GM18519 (cell line): Measurements from ENCODE around the gene LZTR1.

ENCODE experiments used
- ATAC-seq: cut with Tn5 transposase; IDR thresholded peaks from one replicate; pipeline ENCODE4 v1.9.1; 2021; ENCODE audit warnings: mild to moderate bottlenecking, moderate library complexity; ENCODE audit not compliant: unreplicated experiment, low FRiP score

LZTR1 gene

GRCh38 chr22:20979243-20979809 is 2.8 kb upstream of the LZTR1 start:
- ATAC-seq: no peak

- ATAC-seq: no peak
Measured at GRCh38 chr22:20979940-20980453, 2.1 kb upstream of the LZTR1 start.

GRCh38 chr22:20980523-20980922 is 1.6 kb upstream of the LZTR1 start:
- ATAC-seq: no peak

- no peak for ATAC-seq
Measured at GRCh38 chr22:20980938-20981722, 967 bp upstream of the LZTR1 start.

DNA sequence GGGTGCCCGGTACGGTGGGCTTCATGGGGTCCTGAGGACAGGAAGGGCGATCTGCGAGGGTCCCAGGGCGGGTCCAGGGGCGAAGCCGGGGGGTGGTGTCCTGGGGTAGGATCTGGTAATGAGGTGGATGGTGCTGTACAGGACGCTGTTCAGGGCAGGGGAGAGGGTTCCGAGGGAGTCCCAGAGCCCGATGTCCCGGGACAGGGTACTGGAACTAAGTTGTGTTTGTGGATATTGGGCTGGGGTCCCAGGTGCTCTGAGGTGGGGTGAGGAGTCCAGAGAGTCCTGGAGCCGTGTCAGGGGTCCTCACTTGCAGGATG is 426 bp downstream of the LZTR1 start:
- ATAC-seq: no peak

DNA sequence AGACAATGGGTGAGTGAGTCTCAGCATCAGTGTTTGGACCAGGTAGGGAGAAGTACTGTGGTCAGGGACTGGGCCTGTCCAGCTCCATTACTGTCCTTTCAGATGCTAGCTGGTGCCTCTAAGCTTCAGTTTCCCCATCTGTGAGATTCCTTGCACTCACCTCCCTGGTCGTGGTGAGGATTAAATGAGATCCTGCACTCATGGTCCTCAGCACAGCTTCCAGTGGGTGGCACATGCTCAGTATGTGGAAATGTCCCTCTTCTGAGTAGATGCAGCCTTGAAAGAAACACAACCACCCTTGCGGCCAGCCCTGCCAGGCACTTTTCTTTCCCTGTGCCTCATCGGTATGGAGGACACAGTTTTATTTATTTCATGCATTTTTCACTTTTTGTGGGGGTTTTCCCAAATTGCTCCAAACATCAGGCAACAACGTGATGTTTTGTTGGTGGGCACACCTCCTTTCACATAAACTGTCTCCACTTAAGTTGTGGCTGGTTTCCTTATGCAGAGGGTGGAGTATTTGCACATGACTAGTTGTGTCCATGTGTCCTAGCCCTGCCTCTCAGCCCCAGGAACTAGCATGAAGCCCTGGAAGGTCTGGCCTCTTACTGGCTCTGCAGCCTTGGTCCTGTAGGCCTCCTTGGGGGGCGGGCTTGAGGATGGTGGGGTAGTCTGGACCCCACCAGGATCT is 1.1 kb downstream of the LZTR1 start:
- no peak for ATAC-seq

DNA sequence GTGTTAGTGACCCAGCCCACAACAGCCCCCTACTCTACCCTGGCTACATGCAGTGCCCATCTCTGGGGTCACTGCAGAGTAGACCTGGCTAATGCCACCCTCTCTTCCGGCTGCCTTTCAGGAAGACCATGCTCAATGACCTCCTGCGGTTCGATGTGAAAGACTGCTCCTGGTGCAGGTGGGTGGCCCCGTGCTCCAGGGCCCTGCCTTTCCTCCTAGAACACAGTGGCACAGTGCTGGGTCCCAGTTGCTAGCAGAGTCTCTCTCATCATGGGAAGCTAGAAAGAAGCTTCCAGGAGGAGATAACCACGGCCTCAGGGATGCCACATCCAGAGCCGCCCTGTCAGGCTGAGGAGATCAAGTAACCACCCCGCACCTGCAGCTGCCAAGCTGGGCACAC is 3.6 kb downstream of the LZTR1 start:
- ATAC-seq: no peak

DNA sequence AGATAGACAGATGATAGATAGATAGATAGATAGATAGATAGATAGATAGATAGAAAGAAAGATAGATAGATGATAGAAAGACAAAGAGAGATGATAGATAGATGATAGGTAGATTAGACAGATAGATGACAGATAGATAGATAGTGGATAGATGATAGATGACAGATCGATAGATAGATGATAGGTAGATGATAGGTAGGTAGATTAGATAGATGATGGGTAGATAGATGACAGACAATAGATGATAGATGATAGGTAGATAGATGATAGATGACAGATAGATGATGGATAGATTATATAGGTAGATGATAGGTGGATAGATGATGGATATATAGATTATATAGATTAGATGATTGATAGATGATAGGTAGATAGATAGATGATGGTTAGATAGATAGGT is 4.3 kb downstream of the LZTR1 start:
- no peak for ATAC-seq

DNA sequence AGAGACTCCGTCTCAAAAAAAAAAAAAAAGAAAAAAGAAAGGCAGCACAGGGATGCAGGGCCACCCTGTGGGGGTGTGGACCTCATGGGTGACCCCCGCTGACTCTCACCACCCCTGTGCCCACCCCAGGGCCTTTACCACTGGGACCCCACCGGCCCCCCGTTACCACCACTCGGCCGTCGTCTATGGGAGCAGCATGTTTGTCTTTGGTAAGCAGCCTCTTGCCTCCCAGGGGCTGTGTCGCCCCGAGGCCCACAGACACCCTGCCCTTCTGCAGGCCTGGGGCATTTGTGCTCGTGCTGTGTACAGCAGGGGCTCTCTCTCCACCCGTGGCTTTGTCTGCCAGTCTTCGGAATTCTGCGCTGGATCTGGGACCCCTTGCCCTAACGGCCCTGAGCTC is 5.3 kb downstream of the LZTR1 start:
- ATAC-seq: no peak

DNA sequence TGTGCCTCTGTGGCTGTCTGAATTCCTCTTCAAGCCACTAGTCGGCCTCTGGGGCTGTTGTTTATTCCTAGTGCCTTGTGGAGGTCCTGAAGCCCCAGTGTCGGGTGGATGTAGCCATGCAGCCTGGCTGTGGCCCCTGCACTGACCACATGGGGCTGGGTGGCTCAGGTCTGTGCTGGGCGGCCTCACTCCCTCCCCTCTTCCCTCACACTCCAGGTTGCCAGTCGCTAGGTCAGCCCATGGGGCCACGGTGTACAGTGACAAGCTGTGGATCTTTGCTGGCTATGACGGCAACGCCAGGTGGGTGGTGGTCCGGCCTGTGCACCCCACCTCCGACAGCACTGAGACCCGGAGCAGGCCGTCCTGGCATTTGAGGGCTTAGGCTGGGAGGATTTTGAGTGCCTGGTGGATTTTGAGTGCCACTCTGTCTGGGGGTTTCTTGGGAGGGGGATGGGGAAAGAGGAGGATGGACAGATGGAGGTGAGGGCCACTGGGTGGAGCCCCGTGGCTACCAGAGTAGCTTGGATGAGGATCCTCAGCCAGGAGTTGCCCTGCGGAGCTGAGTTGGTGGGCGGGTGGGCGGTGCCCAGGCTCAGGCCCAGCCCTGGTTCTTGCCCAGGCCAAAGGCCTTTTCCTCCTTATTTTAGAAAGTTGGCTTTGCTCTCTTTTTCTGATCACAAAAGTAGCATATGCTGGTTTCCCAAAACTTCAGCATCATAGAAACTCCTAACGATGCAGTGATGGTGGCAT is 6.7 kb downstream of the LZTR1 start:
- no peak for ATAC-seq

DNA sequence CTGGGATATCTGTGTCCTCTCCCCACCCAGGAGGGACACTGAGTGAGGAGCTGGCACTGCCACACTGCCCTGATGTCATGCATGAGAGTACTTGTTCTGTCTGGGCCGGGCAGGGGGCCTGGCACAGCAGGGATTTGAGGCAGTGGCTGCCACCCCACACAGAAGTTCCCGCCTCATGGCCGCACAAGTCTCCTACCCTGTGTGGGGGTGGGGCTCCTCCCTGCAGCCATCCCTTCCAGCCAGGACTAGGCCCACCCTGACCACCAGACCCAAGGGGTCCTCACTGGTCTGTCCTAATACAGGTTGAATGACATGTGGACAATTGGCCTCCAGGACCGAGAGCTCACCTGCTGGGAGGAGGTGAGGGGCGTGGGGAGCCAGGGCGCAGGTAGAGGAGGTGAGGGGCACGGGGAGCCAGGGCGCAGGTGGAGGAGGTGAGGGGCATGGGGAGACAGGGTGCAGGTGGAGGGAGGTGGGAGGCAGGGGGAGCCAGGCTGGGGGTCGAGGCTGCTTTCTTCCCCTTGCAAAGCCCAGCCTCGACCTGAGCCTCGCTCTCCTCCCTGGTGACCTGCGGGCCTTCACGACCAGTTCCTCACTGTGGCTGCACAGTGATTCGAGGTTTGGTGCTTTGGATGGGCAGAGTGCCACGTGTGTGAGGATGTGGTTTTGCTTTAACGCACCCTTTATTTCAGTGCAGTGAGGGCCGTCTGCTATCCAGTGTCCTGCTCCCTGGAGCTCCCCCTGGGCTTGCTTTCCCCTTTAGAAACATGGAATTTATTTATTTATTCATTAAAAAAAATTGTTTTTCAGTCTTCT is 7.4 kb downstream of the LZTR1 start:
- ATAC-seq: no peak

GRCh38 chr22:20990184-20991180 is 8.4 kb downstream of the LZTR1 start:
- ATAC-seq: no peak

GRCh38 chr22:20991252-20992055 is 9.4 kb downstream of the LZTR1 start:
- ATAC-seq: no peak

DNA sequence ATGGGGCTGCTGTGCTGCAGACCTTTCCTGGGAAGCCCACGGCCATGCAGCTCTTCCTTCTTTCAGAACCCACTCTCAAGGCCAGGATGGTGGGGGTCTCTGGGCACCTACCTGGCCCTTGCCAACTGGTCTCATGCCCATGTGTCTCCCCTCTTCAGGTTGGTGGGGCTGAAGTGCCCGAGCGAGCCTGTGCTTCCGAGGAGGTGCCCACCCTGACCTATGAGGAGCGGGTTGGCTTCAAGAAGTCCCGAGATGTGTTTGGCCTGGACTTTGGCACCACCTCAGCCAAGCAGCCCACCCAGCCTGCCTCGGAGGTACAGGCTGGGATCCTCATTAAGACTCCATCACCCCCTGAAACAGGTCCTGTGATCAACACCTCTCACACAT is 10.0 kb downstream of the LZTR1 start:
- no peak for ATAC-seq

DNA sequence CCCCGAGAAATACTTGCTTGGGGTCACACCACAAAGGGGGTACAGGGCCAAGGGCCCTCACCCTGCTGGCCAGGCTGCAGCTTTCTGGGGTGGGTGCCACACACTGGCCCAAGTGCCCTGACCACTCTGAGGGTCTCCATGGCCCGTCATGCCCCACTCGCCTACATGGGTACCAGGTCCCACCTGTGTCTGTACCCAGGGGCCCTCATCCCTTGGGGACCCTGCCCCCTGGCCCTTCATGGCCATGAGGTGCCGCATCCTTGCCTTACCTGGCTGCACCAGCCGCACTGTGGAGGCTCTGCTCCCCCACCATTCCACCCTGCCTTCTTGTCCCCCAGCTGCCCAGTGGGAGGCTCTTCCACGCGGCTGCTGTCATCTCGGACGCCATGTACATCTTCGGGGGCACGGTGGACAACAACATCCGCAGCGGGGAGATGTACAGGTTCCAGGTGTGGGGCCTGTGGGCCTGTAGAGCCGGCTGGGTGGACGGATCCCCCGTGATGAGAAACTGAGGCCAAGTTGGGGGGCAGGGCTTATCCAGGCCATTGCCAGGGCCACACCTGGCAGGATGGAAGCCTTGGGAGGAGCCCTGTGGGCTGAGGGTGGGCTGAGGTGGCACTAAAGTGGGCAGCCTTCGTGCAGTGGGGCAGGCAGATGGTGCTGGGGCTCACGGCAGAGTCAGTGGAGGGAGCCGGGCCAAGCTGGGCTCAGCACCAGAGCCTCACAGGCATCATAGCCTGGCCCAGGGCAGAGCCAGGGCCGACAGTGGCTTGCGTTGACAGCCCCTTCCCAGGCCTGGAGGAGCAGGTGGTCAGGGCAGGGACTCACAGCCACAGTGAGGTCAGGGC is 10.6 kb downstream of the LZTR1 start:
- ATAC-seq: no peak

DNA sequence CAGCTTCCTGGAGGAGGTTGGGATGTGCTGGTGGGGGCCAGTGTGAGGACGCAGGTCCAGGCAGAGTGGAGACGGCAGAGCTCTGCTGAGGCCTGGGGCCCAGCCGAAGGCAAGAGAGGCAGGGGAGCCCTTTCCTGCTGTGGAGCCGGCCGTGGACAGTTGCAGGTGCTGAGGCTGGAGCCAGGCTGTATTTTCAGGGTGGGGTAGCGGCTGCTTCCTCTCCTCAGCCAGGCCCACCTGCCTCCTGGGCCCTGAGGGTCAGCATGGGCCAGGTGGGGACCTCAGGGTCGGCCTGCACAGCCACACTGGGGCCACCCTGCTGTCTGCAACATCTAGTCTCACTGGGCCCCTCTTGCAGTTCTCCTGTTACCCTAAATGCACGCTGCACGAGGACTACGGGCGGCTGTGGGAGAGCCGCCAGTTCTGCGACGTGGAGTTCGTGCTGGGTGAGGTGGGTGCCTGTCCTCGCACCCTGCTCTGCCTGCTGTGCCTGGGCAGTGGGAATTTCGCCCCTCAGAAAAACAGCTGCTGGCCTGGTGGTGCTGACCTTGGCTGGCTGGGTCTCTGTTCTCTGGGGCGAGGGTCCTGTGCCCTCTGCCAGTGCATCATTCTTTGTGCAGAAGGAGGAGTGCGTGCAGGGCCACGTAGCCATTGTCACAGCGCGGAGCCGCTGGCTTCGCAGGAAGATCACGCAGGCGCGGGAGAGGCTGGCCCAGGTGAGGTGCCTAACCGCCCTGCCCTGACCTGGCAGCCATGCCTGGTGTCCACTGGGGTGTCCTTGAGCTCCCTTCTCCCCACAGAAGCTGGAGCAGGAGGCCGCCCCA is 11.4 kb downstream of the LZTR1 start:
- ATAC-seq: no peak
